GM12865 (cell line): ENCODE data around the gene TMEM198.

Source experiments
- DNase-seq: peaks from one replicate; pipeline ENCODE4 v3.0.0; 2010; ENCODE audit warnings: low read depth
- H3K4me3 ChIP-seq: 2 replicates; pipeline ENCODE4 v1.5.1; 2011; ENCODE audit warnings: mild to moderate bottlenecking, low read depth, low read length, control low read depth
- TF ChIP-seq, protein P1 (sequence below): IDR thresholded peaks from 2 replicates; pipeline ENCODE4 v1.5.1; 2011; ENCODE audit warnings: low read length, control low read depth, low read depth, inconsistent platforms; ENCODE audit not compliant: insufficient read depth; ENCODE audit errors: missing control alignments

TMEM198 gene

DNA sequence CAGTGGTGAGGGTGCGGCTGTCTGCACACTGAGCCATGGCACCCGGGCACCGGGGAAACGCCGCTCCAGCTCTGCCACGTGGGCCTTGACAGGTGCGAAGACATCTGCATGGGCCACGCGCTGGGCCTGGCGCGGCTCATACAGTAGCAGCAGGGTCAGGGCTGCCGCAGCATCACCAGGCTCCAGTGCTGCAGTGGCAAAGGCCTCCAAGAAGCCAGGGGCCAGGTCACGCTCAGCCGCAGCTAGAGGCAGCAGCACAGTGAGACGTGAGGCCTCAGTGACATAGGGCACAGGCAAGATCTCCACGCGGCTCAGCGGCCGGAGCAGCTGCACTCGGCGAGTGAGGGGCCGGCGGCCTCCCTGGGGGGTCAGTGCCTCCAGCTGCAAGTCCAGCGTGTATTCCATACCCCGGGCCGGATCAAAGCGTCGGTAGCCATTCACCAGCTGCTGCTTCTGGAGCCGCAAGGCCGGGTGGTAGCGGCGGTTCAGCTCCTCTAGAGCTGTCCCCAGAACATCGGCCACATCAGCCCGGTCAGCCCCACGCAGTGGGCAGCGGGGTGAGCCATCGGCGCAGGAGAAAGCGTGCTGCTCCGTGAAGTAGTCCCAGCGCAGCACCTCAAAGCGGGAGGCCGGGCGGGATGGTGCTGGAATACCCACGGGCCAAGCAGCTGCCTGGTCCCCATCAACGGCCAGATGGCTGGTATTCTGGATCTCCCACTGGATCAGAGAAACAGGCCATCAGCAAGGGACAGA, 3.7 kb upstream of the TMEM198 start:
- TF ChIP-seq, protein P1, sequence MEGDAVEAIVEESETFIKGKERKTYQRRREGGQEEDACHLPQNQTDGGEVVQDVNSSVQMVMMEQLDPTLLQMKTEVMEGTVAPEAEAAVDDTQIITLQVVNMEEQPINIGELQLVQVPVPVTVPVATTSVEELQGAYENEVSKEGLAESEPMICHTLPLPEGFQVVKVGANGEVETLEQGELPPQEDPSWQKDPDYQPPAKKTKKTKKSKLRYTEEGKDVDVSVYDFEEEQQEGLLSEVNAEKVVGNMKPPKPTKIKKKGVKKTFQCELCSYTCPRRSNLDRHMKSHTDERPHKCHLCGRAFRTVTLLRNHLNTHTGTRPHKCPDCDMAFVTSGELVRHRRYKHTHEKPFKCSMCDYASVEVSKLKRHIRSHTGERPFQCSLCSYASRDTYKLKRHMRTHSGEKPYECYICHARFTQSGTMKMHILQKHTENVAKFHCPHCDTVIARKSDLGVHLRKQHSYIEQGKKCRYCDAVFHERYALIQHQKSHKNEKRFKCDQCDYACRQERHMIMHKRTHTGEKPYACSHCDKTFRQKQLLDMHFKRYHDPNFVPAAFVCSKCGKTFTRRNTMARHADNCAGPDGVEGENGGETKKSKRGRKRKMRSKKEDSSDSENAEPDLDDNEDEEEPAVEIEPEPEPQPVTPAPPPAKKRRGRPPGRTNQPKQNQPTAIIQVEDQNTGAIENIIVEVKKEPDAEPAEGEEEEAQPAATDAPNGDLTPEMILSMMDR: no peak
- DNase-seq: no peak

DNA sequence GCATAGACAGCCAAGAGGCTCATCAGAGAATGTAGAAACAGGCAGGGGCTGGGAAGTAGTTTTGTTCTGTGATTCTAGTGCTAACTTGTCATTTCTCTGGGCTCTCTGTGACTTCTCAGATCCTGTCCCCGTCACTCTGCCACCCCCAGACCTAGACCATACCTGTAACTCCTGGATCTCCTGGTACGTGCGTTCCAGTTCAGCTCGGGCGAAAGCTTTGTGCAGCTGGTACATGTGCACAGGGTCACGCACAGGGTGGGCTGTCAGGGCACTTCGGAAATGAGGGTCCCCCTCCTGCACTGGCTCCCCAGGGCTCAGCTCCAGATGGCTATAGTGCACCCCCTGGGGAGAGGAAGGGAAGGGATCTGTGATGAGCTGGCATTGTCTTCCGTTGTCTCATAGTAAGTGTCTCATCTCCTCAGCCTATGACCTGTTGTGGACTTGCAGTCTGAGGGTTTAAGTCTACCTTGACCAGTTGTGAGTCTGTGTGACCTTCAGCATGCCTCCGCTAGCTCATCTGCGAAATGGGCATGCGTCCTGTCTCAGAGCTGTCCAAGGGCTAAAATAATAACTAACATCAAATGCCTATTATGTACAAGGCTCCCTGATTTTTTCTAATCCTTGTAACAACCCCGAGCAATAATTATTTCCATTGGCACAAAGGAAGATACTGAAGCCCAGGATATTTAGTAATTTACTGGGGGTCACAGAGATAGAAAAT, 2.9 kb upstream of the TMEM198 start:
- no peak for DNase-seq
- H3K4me3 ChIP-seq: no peak overlapping the region
- TF ChIP-seq, protein P1: no peak

More for the DNA sequence above, 3.7 kb upstream of the TMEM198 start:
- H3K4me3 ChIP-seq: no peak overlapping the region

DNA sequence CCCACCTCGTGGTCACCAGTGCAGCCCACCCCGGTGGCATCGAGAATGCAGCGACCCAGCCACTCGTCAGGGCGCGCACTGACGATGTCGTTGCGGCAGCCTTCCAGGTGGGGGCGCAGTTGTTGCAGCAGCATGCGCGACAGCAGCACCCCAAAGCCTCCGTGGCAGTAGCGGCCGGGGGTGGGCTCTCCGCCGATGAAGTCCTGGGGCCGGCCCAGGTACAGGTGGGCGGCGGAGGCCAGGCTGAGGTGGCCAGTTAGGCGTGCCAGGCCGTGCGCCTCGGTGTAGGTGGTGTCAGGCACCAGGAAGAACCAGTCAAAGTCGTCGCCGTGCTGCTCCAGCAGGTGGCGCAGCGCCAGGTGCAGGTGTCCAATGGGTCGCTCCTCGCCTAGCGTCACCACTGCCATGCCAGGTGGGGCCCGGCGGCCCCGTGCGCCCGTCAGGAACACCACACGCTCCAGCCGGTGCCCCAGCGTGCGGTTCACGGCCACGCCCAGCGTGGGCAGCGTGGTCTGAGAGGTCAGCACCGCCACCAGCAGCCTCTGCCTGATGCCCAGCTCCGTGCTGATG, 2.1 kb upstream of the TMEM198 start:
- DNase-seq: peak; percentile 93
- TF ChIP-seq, protein P1: peak; percentile 91
- peak overlapping the region; percentile 81 for H3K4me3 ChIP-seq

DNA sequence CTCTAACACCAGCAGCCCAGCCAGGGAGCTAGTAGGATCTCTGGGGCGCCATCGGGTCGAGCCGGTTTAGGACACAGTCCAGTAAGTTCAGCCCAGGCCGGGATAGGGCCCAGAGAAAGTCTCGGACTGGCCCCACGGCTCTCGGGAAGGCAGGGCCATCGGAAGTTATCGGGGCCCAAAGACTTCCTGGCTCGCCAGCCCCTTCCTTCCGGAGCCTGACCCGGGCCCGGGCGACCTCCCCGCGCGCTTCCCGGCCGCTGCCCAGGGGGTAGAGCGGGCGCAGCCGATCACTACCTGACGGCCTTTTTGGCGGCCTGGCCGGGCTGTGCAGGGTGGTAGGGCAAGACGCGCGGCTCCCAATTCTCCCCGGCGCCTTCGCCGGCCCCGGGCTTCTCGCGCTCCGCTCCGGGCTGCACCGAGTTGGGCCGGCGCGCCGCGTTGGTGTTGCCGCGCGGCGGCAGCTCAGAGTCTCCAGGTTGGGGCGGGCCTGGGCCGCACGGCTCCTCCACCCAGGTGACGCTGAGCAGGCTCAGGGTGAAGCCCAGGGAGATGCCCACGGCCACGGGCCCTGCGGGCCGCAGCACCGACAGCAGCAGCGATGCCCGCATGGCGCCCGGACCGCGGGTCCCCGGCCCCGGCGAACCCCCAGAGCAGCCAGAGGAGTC, 765 bp upstream of the TMEM198 start:
- peak overlapping the region; percentile 81 for H3K4me3 ChIP-seq
- DNase-seq: no peak
- TF ChIP-seq, protein P1: no peak

DNA sequence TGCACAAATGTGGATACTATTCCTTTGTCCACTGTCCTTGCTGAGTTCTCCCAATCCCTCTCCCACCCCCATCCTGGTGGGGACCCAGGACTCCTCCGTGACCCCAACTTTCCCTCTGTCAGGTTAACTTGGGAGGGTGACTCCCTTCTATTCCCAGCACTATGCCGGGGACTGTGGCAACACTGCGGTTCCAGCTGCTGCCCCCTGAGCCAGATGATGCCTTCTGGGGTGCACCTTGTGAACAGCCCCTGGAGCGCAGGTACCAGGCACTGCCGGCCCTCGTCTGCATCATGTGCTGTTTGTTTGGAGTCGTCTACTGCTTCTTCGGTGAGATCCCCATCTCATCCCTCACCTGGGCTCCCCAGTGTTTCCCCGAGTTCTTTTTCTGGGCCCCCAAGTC, 739 bp downstream of the TMEM198 start:
- no peak overlapping the region for H3K4me3 ChIP-seq
- DNase-seq: no peak
- TF ChIP-seq, protein P1: no peak

DNA sequence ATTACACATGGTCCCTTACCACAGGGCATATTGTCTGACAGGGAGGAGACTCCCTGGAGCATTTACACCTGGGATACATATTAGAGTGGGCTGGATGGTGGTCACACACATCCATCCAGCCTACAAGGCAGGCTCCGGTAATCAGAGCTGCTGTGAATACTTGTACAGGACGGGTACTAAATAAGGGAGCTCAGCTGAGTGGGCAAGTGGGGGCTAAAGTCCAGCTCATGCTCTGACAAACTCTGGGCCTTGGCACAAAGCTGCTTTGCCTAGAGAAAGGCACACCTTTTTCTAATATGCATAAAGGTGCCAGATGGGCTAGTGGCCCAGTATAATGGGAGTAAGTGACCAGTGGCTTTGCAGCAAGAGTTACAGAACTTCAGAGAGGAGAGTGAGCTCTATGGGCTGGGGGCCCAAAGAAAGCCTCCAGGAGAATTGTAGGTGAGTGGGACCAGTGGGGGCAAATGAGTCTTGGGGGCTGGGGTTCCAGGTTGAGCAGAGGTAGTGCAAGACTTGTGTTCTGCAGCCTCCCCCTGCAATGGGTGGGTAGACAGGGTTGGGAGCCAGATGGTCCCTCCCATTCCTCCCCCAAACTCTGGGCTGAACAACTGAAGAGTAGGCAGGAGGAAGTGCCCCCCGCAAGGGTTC, 1.6 kb downstream of the TMEM198 start:
- no peak for DNase-seq
- H3K4me3 ChIP-seq: no peak overlapping the region
- TF ChIP-seq, protein P1: no peak
